HepG2 (cell line): ENCODE measurements around the gene CLTA. TPM values are rescaled to one million over a fixed set of nuclear protein-coding genes. Genes with fewer than 3 reads are reported as not detected.

Experiments
- AHDC1 ChIP-seq: sonication (generic); formaldehyde crosslinking; IDR thresholded peaks from 2 replicates; pipeline ENCODE4 v1.5.1; 2020; ENCODE audit warnings: mild to moderate bottlenecking, missing genetic modification reagents, borderline replicate concordance
- CEBPZ ChIP-seq: IDR thresholded peaks from 2 replicates; pipeline ENCODE4 v1.6.1; 2012; ENCODE audit warnings: low read length, improper control_type of control experiment
- HOXA5 ChIP-seq: sonication (generic); formaldehyde crosslinking; IDR thresholded peaks from 2 replicates; pipeline ENCODE4 v1.4.0; 2020; ENCODE audit warnings: missing genetic modification reagents
- KLF13 ChIP-seq: sonication (generic); formaldehyde crosslinking; IDR thresholded peaks from 2 replicates; pipeline ENCODE4 v1.4.0; 2020; ENCODE audit warnings: mild to moderate bottlenecking, missing genetic modification reagents
- MIER2 ChIP-seq: IDR thresholded peaks from 2 replicates; pipeline ENCODE4 v1.6.1; 2016; ENCODE audit warnings: missing biosample characterization, missing genetic modification reagents
- SCMH1 ChIP-seq: sonication (generic); formaldehyde crosslinking; IDR thresholded peaks from 2 replicates; pipeline ENCODE4 v1.9.0; 2021; ENCODE audit warnings: missing genetic modification reagents, mild to moderate bottlenecking, borderline replicate concordance
- ZBTB37 ChIP-seq: sonication (generic); formaldehyde crosslinking; IDR thresholded peaks from 2 replicates; pipeline ENCODE4 v1.4.0; 2020; ENCODE audit warnings: mild to moderate bottlenecking, missing genetic modification reagents
- ZNF292 ChIP-seq: sonication (generic); formaldehyde crosslinking; IDR thresholded peaks from 2 replicates; pipeline ENCODE4 v1.8.1; 2022; ENCODE audit warnings: mild to moderate bottlenecking, low read depth, missing genetic modification reagents, borderline replicate concordance
- ZNF577 ChIP-seq: sonication (generic); formaldehyde crosslinking; IDR thresholded peaks from 2 replicates; pipeline ENCODE4 v1.4.0; 2020; ENCODE audit warnings: mild to moderate bottlenecking, low read depth, missing genetic modification reagents, borderline replicate concordance
- polyA plus RNA-seq, 8 experiments: library from polyadenylated mRNA; depleted of rRNA in 3 of 8; stranded (reverse) in 7 of 8; unstranded in 1 of 8; fragments of >200 nt; fragmentation: Illumina TruSeq in 4 of 8; extraction: Trizol in 4 of 8; gene quantifications; 2 replicates each; pipeline versions ENCODE4 v1.2.1 to v1.2.3, GENCODE V29; 2011 to 2016; ENCODE audit warnings: low read depth in 4 of 8, missing spikeins in 1 of 8, mixed read lengths in 1 of 8; ENCODE audit not compliant: insufficient read depth in 1 of 8
- total RNA-seq, 5 experiments: library from RNA; depleted of rRNA; stranded (reverse); fragments of >200 nt; fragmentation: Illumina TruSeq; extraction: Trizol; gene quantifications; 2 replicates each; pipeline ENCODE4 v1.2.3, GENCODE V29; 2016; ENCODE audit warnings: low read depth in 1 of 5
- TF ChIP-seq, protein P1 (sequence below): sonication (generic); formaldehyde crosslinking; IDR thresholded peaks from one replicate; pipeline ENCODE4 v1.5.1; 2020; ENCODE audit warnings: mild to moderate bottlenecking, missing genetic modification reagents; ENCODE audit errors: not compliant biosample characterization

Gene CLTA
- total and polyA plus RNA-seq, 2 of the 13 experiments (the other 11 are each of a cell fraction or from before 2014, with no cell fraction given) = 143 to 222 TPM

GRCh38 chr9:36207546-36208012 is 16.9 kb downstream of the CLTA start (continued):
- TF ChIP-seq, protein P1, sequence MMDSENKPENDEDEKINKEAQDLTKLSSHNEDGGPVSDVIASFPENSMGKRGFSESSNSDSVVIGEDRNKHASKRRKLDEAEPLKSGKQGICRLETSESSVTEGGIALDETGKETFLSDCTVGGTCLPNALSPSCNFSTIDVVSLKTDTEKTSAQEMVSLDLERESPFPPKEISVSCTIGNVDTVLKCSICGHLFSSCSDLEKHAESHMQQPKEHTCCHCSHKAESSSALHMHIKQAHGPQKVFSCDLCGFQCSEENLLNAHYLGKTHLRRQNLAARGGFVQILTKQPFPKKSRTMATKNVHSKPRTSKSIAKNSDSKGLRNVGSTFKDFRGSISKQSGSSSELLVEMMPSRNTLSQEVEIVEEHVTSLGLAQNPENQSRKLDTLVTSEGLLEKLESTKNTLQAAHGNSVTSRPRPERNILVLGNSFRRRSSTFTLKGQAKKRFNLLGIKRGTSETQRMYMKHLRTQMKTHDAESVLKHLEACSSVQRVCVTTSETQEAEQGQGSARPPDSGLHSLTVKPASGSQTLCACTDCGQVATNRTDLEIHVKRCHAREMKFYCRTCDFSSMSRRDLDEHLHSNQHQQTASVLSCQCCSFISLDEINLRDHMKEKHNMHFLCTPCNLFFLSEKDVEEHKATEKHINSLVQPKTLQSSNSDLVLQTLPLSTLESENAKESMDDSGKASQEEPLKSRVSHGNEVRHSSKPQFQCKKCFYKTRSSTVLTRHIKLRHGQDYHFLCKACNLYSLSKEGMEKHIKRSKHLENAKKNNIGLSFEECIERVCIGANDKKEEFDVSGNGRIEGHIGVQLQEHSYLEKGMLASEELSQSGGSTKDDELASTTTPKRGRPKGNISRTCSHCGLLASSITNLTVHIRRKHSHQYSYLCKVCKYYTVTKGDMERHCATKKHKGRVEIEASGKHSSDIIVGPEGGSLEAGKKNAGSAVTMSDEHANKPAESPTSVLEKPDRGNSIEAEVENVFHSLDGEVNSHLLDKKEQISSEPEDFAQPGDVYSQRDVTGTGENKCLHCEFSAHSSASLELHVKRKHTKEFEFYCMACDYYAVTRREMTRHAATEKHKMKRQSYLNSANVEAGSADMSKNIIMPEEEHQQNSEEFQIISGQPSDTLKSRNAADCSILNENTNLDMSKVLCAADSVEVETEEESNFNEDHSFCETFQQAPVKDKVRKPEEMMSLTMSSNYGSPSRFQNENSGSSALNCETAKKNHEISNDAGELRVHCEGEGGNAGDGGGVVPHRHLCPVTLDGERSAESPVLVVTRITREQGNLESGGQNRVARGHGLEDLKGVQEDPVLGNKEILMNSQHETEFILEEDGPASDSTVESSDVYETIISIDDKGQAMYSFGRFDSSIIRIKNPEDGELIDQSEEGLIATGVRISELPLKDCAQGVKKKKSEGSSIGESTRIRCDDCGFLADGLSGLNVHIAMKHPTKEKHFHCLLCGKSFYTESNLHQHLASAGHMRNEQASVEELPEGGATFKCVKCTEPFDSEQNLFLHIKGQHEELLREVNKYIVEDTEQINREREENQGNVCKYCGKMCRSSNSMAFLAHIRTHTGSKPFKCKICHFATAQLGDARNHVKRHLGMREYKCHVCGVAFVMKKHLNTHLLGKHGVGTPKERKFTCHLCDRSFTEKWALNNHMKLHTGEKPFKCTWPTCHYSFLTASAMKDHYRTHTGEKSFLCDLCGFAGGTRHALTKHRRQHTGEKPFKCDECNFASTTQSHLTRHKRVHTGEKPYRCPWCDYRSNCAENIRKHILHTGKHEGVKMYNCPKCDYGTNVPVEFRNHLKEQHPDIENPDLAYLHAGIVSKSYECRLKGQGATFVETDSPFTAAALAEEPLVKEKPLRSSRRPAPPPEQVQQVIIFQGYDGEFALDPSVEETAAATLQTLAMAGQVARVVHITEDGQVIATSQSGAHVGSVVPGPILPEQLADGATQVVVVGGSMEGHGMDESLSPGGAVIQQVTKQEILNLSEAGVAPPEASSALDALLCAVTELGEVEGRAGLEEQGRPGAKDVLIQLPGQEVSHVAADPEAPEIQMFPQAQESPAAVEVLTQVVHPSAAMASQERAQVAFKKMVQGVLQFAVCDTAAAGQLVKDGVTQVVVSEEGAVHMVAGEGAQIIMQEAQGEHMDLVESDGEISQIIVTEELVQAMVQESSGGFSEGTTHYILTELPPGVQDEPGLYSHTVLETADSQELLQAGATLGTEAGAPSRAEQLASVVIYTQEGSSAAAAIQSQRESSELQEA (CRISPR knock-in tag) = no peak
- TF ChIP-seq HOXA5 (CRISPR knock-in tag) (no peak), SCMH1 (CRISPR knock-in tag) (no peak), ZBTB37 (no peak), MIER2 (CRISPR knock-in tag) (0 out of 2 replicates have a peak, but pooled peaks have one; percentile 19), AHDC1 (CRISPR knock-in tag) (peak; percentile 45; the same call in 1 of the 2 replicates), CEBPZ (no peak), ZNF577 (no peak), ZNF292 (CRISPR knock-in tag) (0 out of 2 replicates have a peak, but pooled peaks have one; percentile 68), KLF13 (CRISPR knock-in tag) (no peak)
